ENCODE data around the gene PPP1R12C. TPM values are rescaled to one million over a fixed set of nuclear protein-coding genes. Genes with fewer than 3 reads are reported as not detected.

PPP1R12C gene
- total RNA-seq, 1 experiment from 2014 or later, result 110 TPM

GRCh38 chr19:55106591-55106990 is 10.8 kb downstream of the PPP1R12C start:
- BruUV-seq (replicated peaks), result no TSS peak
- 0 out of 2 replicates have a peak, but pooled peaks cover 6% of the 10 kb centered on the region for H3K79me2 ChIP-seq (ENCODE audit: low read depth)
- CTCF ChIA-PET, result interaction anchor here (0.9 kb wide), 1 partner anchor 40 kb away, joined by 4 read pairs; no protein-coding TSS in a partner anchor

GRCh38 chr19:55105237-55105636 is 12.2 kb downstream of the PPP1R12C start:
- Histone ChIP-seq H3K9me2 (ENCODE audit: insufficient read depth) (no peaks in the 10 kb centered on the region), H3F3A (ENCODE audit: insufficient read depth, low read depth) (no peaks in the 10 kb centered on the region; the same call in 1 of the 2 replicates), H3K4me2 (no peak overlapping the region), H3K36me3 (ENCODE audit: low read depth) (peaks cover 15% of the 10 kb centered on the region; the same call in 1 of the 2 replicates), H3K4me3 (no peak overlapping the region), H3K9me3 (ENCODE audit: insufficient read depth, low read depth) (no peaks in the 10 kb centered on the region), H3K27ac (no peak overlapping the region), H2AFZ (no peak overlapping the region), H3K4me1 (replicated peaks; ENCODE audit: insufficient read depth) (no peaks in the 10 kb centered on the region), H3K79me2 (ENCODE audit: low read depth) (no peaks in the 10 kb centered on the region), H3K27me3 (ENCODE audit: insufficient read depth, low read depth) (no peaks in the 10 kb centered on the region), H4K20me1 (ENCODE audit: insufficient read depth) (peaks cover 7% of the 10 kb centered on the region)
- ChIA-PET POLR2A (ENCODE audit: unreplicated experiment) (interaction anchor here (0.6 kb wide), 1 partner anchor 25 kb away, joined by 7 read pairs; no protein-coding TSS in a partner anchor), CTCF (no interaction called here)
- no peak for TF ChIP-seq CTCF (conservative IDR thresholded peaks at IDR 0.05)
- no peak for TF ChIP-seq EZH2 (IDR thresholded peaks at IDR 0.05; ENCODE audit: low read depth)
- BruUV-seq (replicated peaks), result no TSS peak
- DNase-seq, result no peak
- intact Hi-C loops (cut with micrococcal nuclease; ENCODE audit: unreplicated experiment), result no loop called here

More at GRCh38 chr19:55106591-55106990, 10.8 kb downstream of the PPP1R12C start:
- peaks cover 9% of the 10 kb centered on the region for H4K20me1 ChIP-seq (ENCODE audit: insufficient read depth)
- H2AFZ ChIP-seq, result no peak overlapping the region
- POLR2A ChIA-PET (ENCODE audit: unreplicated experiment), result no interaction called here
- no peaks in the 10 kb centered on the region for H3K27me3 ChIP-seq (ENCODE audit: insufficient read depth, low read depth)
- no peak overlapping the region for H3K4me2 ChIP-seq
- H3K27ac ChIP-seq, result no peak overlapping the region
- intact Hi-C loops (cut with micrococcal nuclease; ENCODE audit: unreplicated experiment), result no loop called here
- TF ChIP-seq EZH2 (IDR thresholded peaks at IDR 0.05; ENCODE audit: low read depth) (no peak), CTCF (conservative IDR thresholded peaks at IDR 0.05) (no peak)
- no peaks in the 10 kb centered on the region for H3K9me2 ChIP-seq (ENCODE audit: insufficient read depth)
- H3F3A ChIP-seq (ENCODE audit: insufficient read depth, low read depth), result no peaks in the 10 kb centered on the region; the same call in 1 of the 2 replicates
- DNase-seq, result no peak
- no peak overlapping the region for H3K4me3 ChIP-seq
- H3K4me1 ChIP-seq (replicated peaks; ENCODE audit: insufficient read depth), result no peaks in the 10 kb centered on the region
- no peaks in the 10 kb centered on the region for H3K9me3 ChIP-seq (ENCODE audit: insufficient read depth, low read depth)
- H3K36me3 ChIP-seq (ENCODE audit: low read depth), result peaks cover 15% of the 10 kb centered on the region

DNA sequence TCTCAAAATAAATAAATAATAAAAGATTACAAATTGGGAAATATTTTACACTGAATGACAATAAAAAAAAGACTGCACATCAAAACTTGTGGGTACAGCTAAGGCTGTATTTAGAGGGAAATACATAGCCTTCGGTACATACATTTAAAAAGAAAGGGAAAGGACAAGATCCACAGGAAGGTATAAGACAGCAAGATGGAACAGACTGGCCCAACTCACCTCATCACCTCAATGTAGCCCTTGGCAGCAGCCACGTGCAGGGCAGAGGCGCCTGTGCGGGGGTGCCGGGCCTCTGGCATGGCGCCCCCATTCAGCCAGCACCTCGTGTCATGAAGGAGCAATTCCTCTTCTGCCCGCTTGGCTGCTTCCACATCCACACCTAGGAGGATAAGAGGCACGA is 14.2 kb downstream of the PPP1R12C start:
- Histone ChIP-seq H3K36me3 (ENCODE audit: low read depth) (peaks cover 15% of the 10 kb centered on the region; the same call in 1 of the 2 replicates), H3K27me3 (ENCODE audit: insufficient read depth, low read depth) (no peaks in the 10 kb centered on the region), H3K27ac (no peak overlapping the region), H3K4me1 (replicated peaks; ENCODE audit: insufficient read depth) (no peaks in the 10 kb centered on the region), H4K20me1 (ENCODE audit: insufficient read depth) (no peaks in the 10 kb centered on the region; the same call in none of the 2 replicates), H3K79me2 (ENCODE audit: low read depth) (no peaks in the 10 kb centered on the region), H3K4me3 (no peak overlapping the region), H3K9me3 (ENCODE audit: insufficient read depth, low read depth) (no peaks in the 10 kb centered on the region), H3F3A (ENCODE audit: insufficient read depth, low read depth) (no peaks in the 10 kb centered on the region; the same call in 1 of the 2 replicates), H3K9me2 (ENCODE audit: insufficient read depth) (no peaks in the 10 kb centered on the region), H3K4me2 (no peak overlapping the region), H2AFZ (no peak overlapping the region)
- ChIA-PET CTCF (no interaction called here), POLR2A (ENCODE audit: unreplicated experiment) (no interaction called here)
- BruUV-seq (replicated peaks), result no TSS peak
- intact Hi-C loops (cut with micrococcal nuclease; ENCODE audit: unreplicated experiment), result no loop called here
- TF ChIP-seq EZH2 (IDR thresholded peaks at IDR 0.05; ENCODE audit: low read depth), result no peak
- DNase-seq, result no peak

GRCh38 chr19:55101261-55101660 is 16.2 kb downstream of the PPP1R12C start:
- no peak overlapping the region for H2AFZ ChIP-seq
- no peak overlapping the region for H3K4me3 ChIP-seq
- H4K20me1 ChIP-seq (ENCODE audit: insufficient read depth), result no peaks in the 10 kb centered on the region; the same call in 1 of the 2 replicates
- TF ChIP-seq CTCF (conservative IDR thresholded peaks at IDR 0.05) (no peak), EZH2 (IDR thresholded peaks at IDR 0.05; ENCODE audit: low read depth) (no peak)
- H3K36me3 ChIP-seq (ENCODE audit: low read depth), result peaks cover 15% of the 10 kb centered on the region; the same call in 1 of the 2 replicates
- ChIA-PET CTCF (no interaction called here), POLR2A (ENCODE audit: unreplicated experiment) (no interaction called here)
- H3K27me3 ChIP-seq (ENCODE audit: insufficient read depth, low read depth), result no peaks in the 10 kb centered on the region
- no peaks in the 10 kb centered on the region for H3K9me3 ChIP-seq (ENCODE audit: insufficient read depth, low read depth)
- no peaks in the 10 kb centered on the region for H3F3A ChIP-seq (ENCODE audit: insufficient read depth, low read depth)
- no peak overlapping the region for H3K4me2 ChIP-seq
- no peaks in the 10 kb centered on the region for H3K9me2 ChIP-seq (ENCODE audit: insufficient read depth)
- intact Hi-C loops (cut with micrococcal nuclease; ENCODE audit: unreplicated experiment), result no loop called here
- BruUV-seq (replicated peaks), result no TSS peak
- no peak for DNase-seq
- H3K27ac ChIP-seq, result no peak overlapping the region
- H3K4me1 ChIP-seq (replicated peaks; ENCODE audit: insufficient read depth), result no peaks in the 10 kb centered on the region
- no peaks in the 10 kb centered on the region for H3K79me2 ChIP-seq (ENCODE audit: low read depth)

Measured in PC-9 (cell line).